ENCODE measurements around the gene NRDC. TPM values are rescaled to one million over a fixed set of nuclear protein-coding genes. Genes with fewer than 3 reads are reported as not detected.
A peak's percentile ranks its signal among the peaks of the same experiment; 100 is the strongest.

Gene NRDC
- polyA plus RNA-seq, 2 of the 4 experiments (the other 2 are of a cell fraction): 129 to 162 TPM

DNA sequence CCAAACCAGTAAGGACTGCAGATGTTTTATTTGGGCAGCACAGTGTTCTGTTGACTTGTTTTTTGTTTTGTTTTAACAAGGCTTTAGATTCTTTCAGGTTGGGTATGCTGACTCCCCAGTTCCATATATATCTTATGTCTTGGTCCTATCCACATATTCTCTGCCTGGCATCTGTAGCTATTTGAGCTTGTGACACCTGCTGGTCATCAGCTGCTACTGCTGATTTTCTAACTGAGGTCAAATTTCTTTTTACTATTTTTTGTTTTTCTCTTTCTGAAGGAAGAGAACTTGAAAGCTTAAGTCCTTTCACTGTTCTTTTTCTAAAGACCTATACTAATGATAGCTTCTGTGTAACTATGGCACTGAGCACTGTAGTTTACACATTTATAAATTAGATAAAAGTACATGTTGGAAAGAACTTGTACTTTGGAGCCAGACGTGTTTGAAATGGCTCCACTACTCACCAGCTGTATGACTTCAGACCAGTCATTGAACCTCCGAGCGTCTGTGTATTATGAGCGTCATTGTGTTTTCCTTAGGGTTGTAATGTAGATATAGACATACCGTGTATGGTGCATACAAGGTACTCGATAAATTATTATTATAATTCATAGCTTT, 109.4 kb downstream of the NRDC start (continued):
- no peak for TF ChIP-seq EHMT2 (IDR thresholded peaks at IDR 0.05; ENCODE audit: low read depth)
- TF ChIP-seq SMC3 (IDR thresholded peaks at IDR 0.05): peak; percentile 77
- no peak for TF ChIP-seq SREBF2 (IDR thresholded peaks at IDR 0.05)
- no peak for TF ChIP-seq JUNB (IDR thresholded peaks at IDR 0.05)
- TF ChIP-seq HOXB13 (CRISPR knock-in tag; IDR thresholded peaks at IDR 0.05; ENCODE audit: low read depth): no peak
- TF ChIP-seq NR3C1 (IDR thresholded peaks at IDR 0.05): no peak
- no peak for TF ChIP-seq ZC3H11A (IDR thresholded peaks at IDR 0.05)

DNA sequence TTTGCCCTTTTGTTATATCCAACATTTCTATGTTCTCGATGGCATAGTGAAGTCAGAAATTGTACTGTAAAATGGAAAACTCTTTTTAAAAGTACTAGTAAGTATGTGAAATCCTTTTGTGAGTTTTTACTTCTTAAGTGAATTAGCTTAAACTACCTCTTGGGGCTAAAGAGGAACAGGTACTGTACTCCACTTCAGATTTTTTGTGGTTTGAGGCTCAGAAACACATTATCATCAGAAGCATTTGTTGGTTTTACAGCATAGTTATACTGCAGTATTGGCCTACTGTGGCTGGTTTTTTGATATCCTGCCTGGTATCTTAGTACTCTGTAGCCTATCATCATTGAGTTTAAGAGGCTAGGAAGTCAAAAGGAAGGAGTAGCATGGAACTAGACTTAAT, 117.2 kb downstream of the NRDC start:
- Histone ChIP-seq H3K27ac (no peak overlapping the region), H3K4me2 (no peak overlapping the region), H3K4me1 (no peaks in the 10 kb centered on the region), H3K9me3 (no peaks in the 10 kb centered on the region), H3K4me3 (no peak overlapping the region)
- DNase-seq (ENCODE audit: low read depth in 1 of 2, low spot score in 1 of 2) (no peak), FAIRE-seq (no peak), ATAC-seq (no peak)
- ChIA-PET CTCF (interaction anchor here (1.3 kb wide), 1 partner anchor 105 kb away, joined by 3 read pairs; no protein-coding TSS in a partner anchor), POLR2A (no interaction called here)
- 90% methylated on average over 1 of the region's 1 CpG for WGBS (ENCODE audit: missing lambda C conversion rate)
- no peak for TF ChIP-seq FOSB (CRISPR knock-in tag; IDR thresholded peaks at IDR 0.05)
- no peak for TF ChIP-seq EHF (CRISPR knock-in tag; IDR thresholded peaks at IDR 0.05)
- no peak for TF ChIP-seq KDM1A (IDR thresholded peaks at IDR 0.05; ENCODE audit: low read depth)

DNA sequence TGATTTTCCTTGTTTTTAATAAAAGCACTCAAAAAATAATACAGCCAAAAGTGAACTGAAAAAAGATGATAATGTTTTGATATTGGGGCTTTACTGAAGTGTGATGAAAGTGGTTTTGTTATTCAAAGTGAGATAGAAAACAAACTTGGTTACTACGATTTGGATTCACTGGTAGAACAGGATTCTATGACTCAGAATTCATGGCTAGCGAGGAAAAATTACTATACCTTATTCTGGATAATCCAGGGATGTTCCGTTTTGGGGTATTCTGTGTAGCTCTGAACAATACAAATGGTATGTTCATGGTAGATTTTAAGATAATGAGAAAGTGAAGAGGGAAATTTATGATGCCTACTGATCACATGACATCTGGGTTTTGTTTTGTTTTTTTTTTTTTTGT, 117.7 kb downstream of the NRDC start:
- WGBS (ENCODE audit: missing lambda C conversion rate): 86% methylated on average over 3 of the region's 3 CpGs
- Histone ChIP-seq H3K4me2 (no peak overlapping the region), H3K9me3 (no peaks in the 10 kb centered on the region), H3K4me3 (no peak overlapping the region), H3K27ac (no peak overlapping the region), H3K4me1 (no peaks in the 10 kb centered on the region)
- CTCF ChIA-PET: interaction anchor here (1.0 kb wide), 1 partner anchor 8 kb away, joined by 4 read pairs; no protein-coding TSS in a partner anchor
- ATAC-seq (no peak), FAIRE-seq (no peak), DNase-seq (ENCODE audit: low read depth in 1 of 2, low spot score in 1 of 2) (no peak)
- TF ChIP-seq, protein P1, sequence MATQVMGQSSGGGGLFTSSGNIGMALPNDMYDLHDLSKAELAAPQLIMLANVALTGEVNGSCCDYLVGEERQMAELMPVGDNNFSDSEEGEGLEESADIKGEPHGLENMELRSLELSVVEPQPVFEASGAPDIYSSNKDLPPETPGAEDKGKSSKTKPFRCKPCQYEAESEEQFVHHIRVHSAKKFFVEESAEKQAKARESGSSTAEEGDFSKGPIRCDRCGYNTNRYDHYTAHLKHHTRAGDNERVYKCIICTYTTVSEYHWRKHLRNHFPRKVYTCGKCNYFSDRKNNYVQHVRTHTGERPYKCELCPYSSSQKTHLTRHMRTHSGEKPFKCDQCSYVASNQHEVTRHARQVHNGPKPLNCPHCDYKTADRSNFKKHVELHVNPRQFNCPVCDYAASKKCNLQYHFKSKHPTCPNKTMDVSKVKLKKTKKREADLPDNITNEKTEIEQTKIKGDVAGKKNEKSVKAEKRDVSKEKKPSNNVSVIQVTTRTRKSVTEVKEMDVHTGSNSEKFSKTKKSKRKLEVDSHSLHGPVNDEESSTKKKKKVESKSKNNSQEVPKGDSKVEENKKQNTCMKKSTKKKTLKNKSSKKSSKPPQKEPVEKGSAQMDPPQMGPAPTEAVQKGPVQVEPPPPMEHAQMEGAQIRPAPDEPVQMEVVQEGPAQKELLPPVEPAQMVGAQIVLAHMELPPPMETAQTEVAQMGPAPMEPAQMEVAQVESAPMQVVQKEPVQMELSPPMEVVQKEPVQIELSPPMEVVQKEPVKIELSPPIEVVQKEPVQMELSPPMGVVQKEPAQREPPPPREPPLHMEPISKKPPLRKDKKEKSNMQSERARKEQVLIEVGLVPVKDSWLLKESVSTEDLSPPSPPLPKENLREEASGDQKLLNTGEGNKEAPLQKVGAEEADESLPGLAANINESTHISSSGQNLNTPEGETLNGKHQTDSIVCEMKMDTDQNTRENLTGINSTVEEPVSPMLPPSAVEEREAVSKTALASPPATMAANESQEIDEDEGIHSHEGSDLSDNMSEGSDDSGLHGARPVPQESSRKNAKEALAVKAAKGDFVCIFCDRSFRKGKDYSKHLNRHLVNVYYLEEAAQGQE (IDR thresholded peaks at IDR 0.05): no peak
- TF ChIP-seq BHLHE40 (IDR thresholded peaks at IDR 0.05; ENCODE audit: low read depth, low read length): no peak
- TF ChIP-seq, protein P2, sequence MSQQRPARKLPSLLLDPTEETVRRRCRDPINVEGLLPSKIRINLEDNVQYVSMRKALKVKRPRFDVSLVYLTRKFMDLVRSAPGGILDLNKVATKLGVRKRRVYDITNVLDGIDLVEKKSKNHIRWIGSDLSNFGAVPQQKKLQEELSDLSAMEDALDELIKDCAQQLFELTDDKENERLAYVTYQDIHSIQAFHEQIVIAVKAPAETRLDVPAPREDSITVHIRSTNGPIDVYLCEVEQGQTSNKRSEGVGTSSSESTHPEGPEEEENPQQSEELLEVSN (IDR thresholded peaks at IDR 0.05; ENCODE audit: borderline replicate concordance, low read depth): no peak
- POLR2A ChIA-PET: no interaction called here

DNA sequence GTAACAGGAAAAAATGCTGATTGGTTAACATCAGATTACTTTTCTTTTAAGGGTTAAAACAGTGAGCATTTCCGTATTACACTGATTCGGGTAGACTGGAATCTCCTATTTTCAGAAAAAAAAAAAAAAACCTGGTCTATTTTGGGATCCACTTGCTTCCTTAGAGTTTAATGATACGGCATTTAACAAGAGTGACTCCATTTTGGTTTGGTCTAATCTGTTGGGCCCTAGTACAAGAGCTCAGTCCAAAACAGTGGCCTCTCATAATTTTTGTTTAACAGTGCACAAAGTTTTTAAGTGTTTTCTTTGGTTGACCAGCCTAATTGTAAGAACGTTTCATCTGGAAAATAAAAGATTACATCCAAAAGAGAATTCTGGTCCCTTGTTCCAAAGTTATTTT, 120.2 kb downstream of the NRDC start:
- Histone ChIP-seq H3K27ac (no peak overlapping the region), H3K4me3 (no peak overlapping the region), H3K9me3 (no peaks in the 10 kb centered on the region), H3K4me1 (no peaks in the 10 kb centered on the region), H3K4me2 (no peak overlapping the region)
- ChIA-PET POLR2A (no interaction called here), CTCF (no interaction called here)
- DNase-seq (ENCODE audit: low read depth in 1 of 2, low spot score in 1 of 2): no peak
- FAIRE-seq: no peak
- ATAC-seq: no peak
- WGBS (ENCODE audit: missing lambda C conversion rate): 85% methylated on average over 4 of the region's 4 CpGs
- TF ChIP-seq ZC3H11A (IDR thresholded peaks at IDR 0.05) (no peak), CHD4 (IDR thresholded peaks at IDR 0.05; ENCODE audit: borderline replicate concordance) (no peak), GATA3 (IDR thresholded peaks at IDR 0.05; ENCODE audit: borderline replicate concordance) (no peak), KDM5A (IDR thresholded peaks at IDR 0.05) (no peak), RCOR1 (IDR thresholded peaks at IDR 0.05; ENCODE audit: low read depth, low read length) (no peak), MYC (IDR thresholded peaks at IDR 0.05; ENCODE audit: borderline replicate concordance, low read length) (no peak), HEYL (CRISPR knock-in tag; IDR thresholded peaks at IDR 0.05) (no peak), HOXA7 (CRISPR knock-in tag; IDR thresholded peaks at IDR 0.05) (no peak), CHD2 (IDR thresholded peaks at IDR 0.05; ENCODE audit: low read length, partially characterized antibody) (no peak)
- TF ChIP-seq, protein P3, sequence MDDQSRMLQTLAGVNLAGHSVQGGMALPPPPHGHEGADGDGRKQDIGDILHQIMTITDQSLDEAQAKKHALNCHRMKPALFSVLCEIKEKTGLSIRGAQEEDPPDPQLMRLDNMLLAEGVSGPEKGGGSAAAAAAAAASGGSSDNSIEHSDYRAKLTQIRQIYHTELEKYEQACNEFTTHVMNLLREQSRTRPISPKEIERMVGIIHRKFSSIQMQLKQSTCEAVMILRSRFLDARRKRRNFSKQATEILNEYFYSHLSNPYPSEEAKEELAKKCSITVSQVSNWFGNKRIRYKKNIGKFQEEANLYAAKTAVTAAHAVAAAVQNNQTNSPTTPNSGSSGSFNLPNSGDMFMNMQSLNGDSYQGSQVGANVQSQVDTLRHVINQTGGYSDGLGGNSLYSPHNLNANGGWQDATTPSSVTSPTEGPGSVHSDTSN (IDR thresholded peaks at IDR 0.05): no peak
- TF ChIP-seq, protein P4, sequence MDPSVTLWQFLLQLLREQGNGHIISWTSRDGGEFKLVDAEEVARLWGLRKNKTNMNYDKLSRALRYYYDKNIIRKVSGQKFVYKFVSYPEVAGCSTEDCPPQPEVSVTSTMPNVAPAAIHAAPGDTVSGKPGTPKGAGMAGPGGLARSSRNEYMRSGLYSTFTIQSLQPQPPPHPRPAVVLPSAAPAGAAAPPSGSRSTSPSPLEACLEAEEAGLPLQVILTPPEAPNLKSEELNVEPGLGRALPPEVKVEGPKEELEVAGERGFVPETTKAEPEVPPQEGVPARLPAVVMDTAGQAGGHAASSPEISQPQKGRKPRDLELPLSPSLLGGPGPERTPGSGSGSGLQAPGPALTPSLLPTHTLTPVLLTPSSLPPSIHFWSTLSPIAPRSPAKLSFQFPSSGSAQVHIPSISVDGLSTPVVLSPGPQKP (IDR thresholded peaks at IDR 0.05; ENCODE audit: low read depth, low read length): no peak
- TF ChIP-seq, protein P1 (IDR thresholded peaks at IDR 0.05): no peak

Measured in A549 (cell line).